Prostate gland (tissue), 2 donors: Measurements from ENCODE around the gene CNDP1. TPM values are rescaled to one million over a fixed set of nuclear protein-coding genes. Genes with fewer than 3 reads are reported as not detected.

Source experiments
- DNase-seq: peaks from one replicate; pipeline ENCODE4 v3.0.0-alpha.2; 2019; ENCODE audit warnings: low spot score
- H3K27ac ChIP-seq, 2 donors: fragments of 200-600 bp; sonication (generic); 2 replicates each; pipeline ENCODE4 v1.5.1; 2017 to 2019
- H3K27me3 ChIP-seq: fragments of 200-600 bp; sonication (generic); replicated peaks from 2 replicates; pipeline ENCODE4 v1.5.1; 2019; ENCODE audit not compliant: insufficient read depth
- H3K36me3 ChIP-seq, 2 donors: fragments of 200-600 bp; sonication (generic); 1 replicate in 1 of 2; 2 replicates in 1 of 2; pipeline versions ENCODE4 v1.5.1 to v1.8.1; 2017 to 2019
- H3K4me1 ChIP-seq: fragments of 200-600 bp; sonication (generic); replicated peaks from 2 replicates; pipeline ENCODE4 v1.5.1; 2019
- H3K4me3 ChIP-seq, 2 donors: fragments of 200-600 bp; sonication (generic); 2 replicates each; pipeline ENCODE4 v1.5.1; 2017 to 2019
- H3K9me3 ChIP-seq: fragments of 200-600 bp; sonication (generic); 2 replicates; pipeline ENCODE4 v1.5.1; 2017
- POLR2A ChIP-seq: fragments of 450-650 bp; IDR thresholded peaks from one replicate; pipeline ENCODE4 v1.6.1; 2016; ENCODE audit warnings: antibody characterized with exemption, mild to moderate bottlenecking
- POLR2AphosphoS5 ChIP-seq: sonication (generic); formaldehyde crosslinking; IDR thresholded peaks from one replicate; pipeline ENCODE4 v1.6.1; 2017; ENCODE audit warnings: antibody characterized with exemption
- WGBS: methylation state at CpG from one replicate; pipeline ENCODE4 v1.1.5; 2018; 5-methylcytosine and 5-hydroxymethylcytosine counted together
- intact Hi-C: fragments of 100-400 bp; cut with DNase I; formaldehyde crosslinking; loops from one replicate; pipeline ENCODE4 v1.14.2; 2022
- total RNA-seq, 2 donors: library from RNA; depleted of rRNA; stranded (reverse); fragments of >200 nt; gene quantifications; one replicate each; pipeline ENCODE4 v1.1.0, GENCODE V29; 2016
- TF ChIP-seq, protein P1 (sequence below), 4 experiments: fragments of 200-600 bp in 2 of 4; fragments of 450-650 bp in 2 of 4; sonication (generic) in 2 of 4; IDR thresholded peaks; 1 replicate in 3 of 4; 2 replicates in 1 of 4; pipeline ENCODE4 v1.5.1; 2016 to 2019; ENCODE audit warnings: antibody characterized with exemption in 4 of 4, mild to moderate bottlenecking in 2 of 4, moderate library complexity in 2 of 4

CNDP1 gene
- total RNA-seq, 2 donors from 2014 or later: not detected

DNA sequence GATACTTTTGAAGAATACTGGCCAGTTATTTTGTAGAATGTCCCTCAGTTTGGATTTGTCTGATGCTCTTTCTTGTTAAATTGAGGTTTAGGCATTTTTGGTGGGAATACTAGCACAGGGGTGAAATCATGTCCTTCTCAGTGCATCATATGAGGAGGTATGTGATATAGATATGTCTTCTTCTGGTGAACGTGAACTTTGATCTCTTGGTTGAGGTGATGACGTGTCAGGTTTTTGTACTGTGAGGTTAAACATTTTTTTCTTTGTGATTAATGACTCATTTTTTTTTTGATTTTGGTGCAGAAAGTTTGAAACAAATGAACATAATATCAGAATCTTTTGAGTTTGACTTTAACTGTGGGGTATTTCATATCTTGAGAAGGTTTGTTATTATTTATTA lies 74.4 kb downstream of the CNDP1 start:
- H3K4me3 ChIP-seq: no peak overlapping the region
- no peaks in the 10 kb centered on the region for H3K27me3 ChIP-seq
- no peak overlapping the region for H3K27ac ChIP-seq
- no peaks in the 10 kb centered on the region for H3K9me3 ChIP-seq
- DNase-seq: no peak
- no peaks in the 10 kb centered on the region for H3K36me3 ChIP-seq
- H3K4me1 ChIP-seq: no peaks in the 10 kb centered on the region
- TF ChIP-seq, protein P1, sequence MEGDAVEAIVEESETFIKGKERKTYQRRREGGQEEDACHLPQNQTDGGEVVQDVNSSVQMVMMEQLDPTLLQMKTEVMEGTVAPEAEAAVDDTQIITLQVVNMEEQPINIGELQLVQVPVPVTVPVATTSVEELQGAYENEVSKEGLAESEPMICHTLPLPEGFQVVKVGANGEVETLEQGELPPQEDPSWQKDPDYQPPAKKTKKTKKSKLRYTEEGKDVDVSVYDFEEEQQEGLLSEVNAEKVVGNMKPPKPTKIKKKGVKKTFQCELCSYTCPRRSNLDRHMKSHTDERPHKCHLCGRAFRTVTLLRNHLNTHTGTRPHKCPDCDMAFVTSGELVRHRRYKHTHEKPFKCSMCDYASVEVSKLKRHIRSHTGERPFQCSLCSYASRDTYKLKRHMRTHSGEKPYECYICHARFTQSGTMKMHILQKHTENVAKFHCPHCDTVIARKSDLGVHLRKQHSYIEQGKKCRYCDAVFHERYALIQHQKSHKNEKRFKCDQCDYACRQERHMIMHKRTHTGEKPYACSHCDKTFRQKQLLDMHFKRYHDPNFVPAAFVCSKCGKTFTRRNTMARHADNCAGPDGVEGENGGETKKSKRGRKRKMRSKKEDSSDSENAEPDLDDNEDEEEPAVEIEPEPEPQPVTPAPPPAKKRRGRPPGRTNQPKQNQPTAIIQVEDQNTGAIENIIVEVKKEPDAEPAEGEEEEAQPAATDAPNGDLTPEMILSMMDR (IDR thresholded peaks at IDR 0.05): no peak
- TF ChIP-seq POLR2A: no peak
- TF ChIP-seq POLR2AphosphoS5: no peak
- intact Hi-C loops: no loop called here
- WGBS: 95% methylated on average over 2 of the region's 2 CpGs

DNA sequence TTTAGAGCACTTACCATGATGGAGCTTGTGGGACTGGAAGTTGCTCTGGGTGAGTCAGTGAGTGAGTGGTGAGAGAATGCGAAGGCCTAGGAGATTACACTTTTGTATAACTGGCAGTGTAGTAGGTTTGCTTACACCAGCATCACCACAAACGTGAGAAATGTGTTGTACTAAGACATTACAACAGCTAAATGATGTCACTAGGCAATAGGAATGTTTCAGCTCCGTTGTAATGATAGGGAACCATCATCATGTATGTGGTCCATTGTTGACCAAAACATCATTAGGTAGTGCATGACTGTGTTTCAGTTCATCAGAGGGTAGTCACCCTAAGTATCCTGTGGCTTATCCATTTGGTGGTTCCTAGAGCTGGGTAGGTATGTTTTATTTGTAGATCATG lies 75.2 kb downstream of the CNDP1 start:
- Histone ChIP-seq H3K27ac (no peak overlapping the region), H3K27me3 (no peaks in the 10 kb centered on the region), H3K9me3 (no peaks in the 10 kb centered on the region), H3K36me3 (no peaks in the 10 kb centered on the region), H3K4me1 (no peaks in the 10 kb centered on the region), H3K4me3 (no peak overlapping the region)
- intact Hi-C loops: no loop called here
- TF ChIP-seq POLR2AphosphoS5: no peak
- TF ChIP-seq POLR2A: no peak
- TF ChIP-seq, protein P1 (IDR thresholded peaks at IDR 0.05): no peak
- WGBS: 89% methylated on average over 3 of the region's 3 CpGs
- no peak for DNase-seq

DNA sequence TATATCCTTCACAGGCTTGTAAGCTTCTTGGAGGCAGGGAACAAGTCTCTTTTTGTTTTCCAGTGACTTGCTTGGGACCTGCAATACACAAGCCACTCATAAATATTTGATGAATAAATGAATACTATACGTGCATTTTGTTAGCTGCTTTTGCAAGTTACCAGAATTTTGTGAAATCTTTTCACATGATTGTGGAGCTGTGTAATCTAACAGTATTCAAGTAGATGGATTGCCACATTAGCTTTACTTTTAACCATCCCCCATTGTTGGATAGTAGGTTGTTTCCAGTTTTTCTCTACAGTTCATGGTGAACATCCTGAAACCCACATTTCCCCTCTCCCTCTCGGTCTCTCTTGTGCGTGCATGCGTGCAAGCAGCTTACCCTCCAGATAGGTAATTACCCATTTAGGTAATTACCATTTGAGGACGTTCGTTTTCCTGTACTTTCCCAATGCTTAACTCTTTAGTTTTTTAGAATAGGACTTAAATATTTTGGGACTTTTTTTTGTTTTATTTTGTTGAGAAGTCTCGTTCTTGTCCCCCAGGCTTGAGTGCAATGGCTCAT lies 75.8 kb downstream of the CNDP1 start:
- Histone ChIP-seq H3K27ac (no peak overlapping the region), H3K9me3 (no peaks in the 10 kb centered on the region), H3K36me3 (no peaks in the 10 kb centered on the region), H3K27me3 (no peaks in the 10 kb centered on the region), H3K4me3 (no peak overlapping the region), H3K4me1 (no peaks in the 10 kb centered on the region)
- DNase-seq: no peak
- 92% methylated on average over 7 of the region's 7 CpGs for WGBS
- no peak for TF ChIP-seq POLR2A
- TF ChIP-seq, protein P1 (IDR thresholded peaks at IDR 0.05): no peak
- no peak for TF ChIP-seq POLR2AphosphoS5
- intact Hi-C loops: no loop called here

DNA sequence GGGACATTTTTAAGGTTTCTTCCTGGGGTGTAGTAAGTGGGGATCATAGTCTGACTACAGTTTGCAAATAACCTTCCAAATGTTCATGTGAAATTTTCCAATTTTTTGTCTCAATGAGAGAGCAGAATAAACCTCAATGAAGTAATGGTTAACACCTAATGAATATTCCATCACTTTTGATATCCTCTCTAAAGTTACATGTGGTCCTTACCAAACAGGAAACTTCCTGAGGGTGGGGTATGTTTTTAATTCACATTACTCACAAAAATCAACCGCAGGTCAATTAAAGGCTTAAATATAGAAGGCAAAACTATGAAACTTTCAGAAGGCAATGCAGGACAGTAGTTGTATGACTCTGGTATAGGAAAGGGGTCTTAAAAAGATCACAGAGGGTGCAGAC lies 76.6 kb downstream of the CNDP1 start:
- no peak for TF ChIP-seq POLR2A
- TF ChIP-seq POLR2AphosphoS5: no peak
- TF ChIP-seq, protein P1 (IDR thresholded peaks at IDR 0.05): no peak
- intact Hi-C loops: no loop called here

DNA sequence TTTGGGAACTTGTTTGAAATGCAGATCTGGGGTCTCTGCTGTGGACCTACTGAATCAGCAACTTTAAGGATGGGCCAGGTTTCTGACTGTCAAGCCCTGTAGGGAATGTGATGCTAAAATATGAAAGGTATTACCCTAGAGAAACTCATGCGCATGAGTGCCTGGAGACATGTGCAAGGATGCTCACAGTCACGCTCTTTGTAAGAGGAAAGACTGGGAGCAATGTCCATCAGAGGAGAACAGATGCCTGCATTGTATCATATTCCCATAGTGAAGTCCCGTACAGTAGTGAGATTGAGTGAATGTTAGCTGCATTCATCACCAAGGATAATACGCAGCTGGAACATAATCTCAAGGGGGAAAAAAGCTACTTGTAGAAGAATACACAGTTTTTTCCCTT lies 77.5 kb downstream of the CNDP1 start:
- H3K36me3 ChIP-seq: no peaks in the 10 kb centered on the region
- WGBS: 92% methylated on average over 4 of the region's 4 CpGs
- no peaks in the 10 kb centered on the region for H3K27me3 ChIP-seq
- intact Hi-C loops: no loop called here
- H3K27ac ChIP-seq: no peak overlapping the region
- H3K4me1 ChIP-seq: no peaks in the 10 kb centered on the region
- no peak for DNase-seq
- TF ChIP-seq, protein P1 (IDR thresholded peaks at IDR 0.05): no peak
- TF ChIP-seq POLR2AphosphoS5 (no peak), POLR2A (no peak)
- no peaks in the 10 kb centered on the region for H3K9me3 ChIP-seq
- no peak overlapping the region for H3K4me3 ChIP-seq

More for the DNA sequence above, 76.6 kb downstream of the CNDP1 start:
- Histone ChIP-seq H3K4me3 (no peak overlapping the region), H3K36me3 (no peaks in the 10 kb centered on the region), H3K9me3 (no peaks in the 10 kb centered on the region), H3K27me3 (no peaks in the 10 kb centered on the region), H3K27ac (no peak overlapping the region), H3K4me1 (no peaks in the 10 kb centered on the region)
- DNase-seq: no peak
- WGBS: 83% methylated on average over 1 of the region's 1 CpG
